Bronchial epithelial cell (primary cell): ENCODE results near the gene NRXN3. TPM values are rescaled to one million over a fixed set of nuclear protein-coding genes. Genes with fewer than 3 reads are reported as not detected.
A peak's percentile ranks its signal among the peaks of the same experiment; 100 is the strongest.

Experiments used
- DNase-seq: peaks from one replicate; pipeline ENCODE4 v3.0.0-alpha.2; 2010; ENCODE audit warnings: low read depth
- FAIRE-seq: peaks from 2 replicates; lab custom pipeline; 2011; peaks lifted over from hg19 to GRCh38; lab: Jason Lieb, UNC
- H3K27me3 ChIP-seq: 2 replicates; pipeline ENCODE4 v1.5.1; 2011; ENCODE audit warnings: low read length; ENCODE audit not compliant: control insufficient read depth, insufficient read depth
- H3K36me3 ChIP-seq: 2 replicates; pipeline ENCODE4 v1.5.1; 2011; ENCODE audit warnings: low read length; ENCODE audit not compliant: control insufficient read depth, insufficient read depth
- H3K4me3 ChIP-seq: 2 replicates; pipeline ENCODE4 v1.5.1; 2011; ENCODE audit warnings: mild to moderate bottlenecking, low read depth, low read length, control low read depth
- CTCF ChIP-seq: IDR thresholded peaks from 2 replicates; pipeline ENCODE4 v1.5.1; 2011; ENCODE audit warnings: mild to moderate bottlenecking, moderate library complexity, low read length, control low read depth, inconsistent platforms; ENCODE audit not compliant: insufficient read depth, severe bottlenecking
- total RNA-seq: library from RNA; depleted of rRNA; stranded (reverse); fragments of >200 nt; gene quantifications from 2 replicates; pipeline ENCODE4 v1.2.1, GENCODE V29; 2014

The NRXN3 gene
- total RNA-seq, 1 donor from 2014 or later, result under 0.01 TPM

GRCh38 chr14:78488938-78489337 lies 318.8 kb downstream of the NRXN3 start:
- Histone ChIP-seq H3K27me3 (no peaks in the 10 kb centered on the region), H3K36me3 (no peaks in the 10 kb centered on the region), H3K4me3 (no peak overlapping the region)
- DNase-seq, result no peak
- peak; percentile 92 for FAIRE-seq
- no peak for TF ChIP-seq CTCF

- FAIRE-seq, result no peak
- TF ChIP-seq CTCF, result no peak
- Histone ChIP-seq H3K4me3 (no peak overlapping the region), H3K27me3 (no peaks in the 10 kb centered on the region), H3K36me3 (no peaks in the 10 kb centered on the region)
- no peak for DNase-seq
Measured at GRCh38 chr14:78491048-78491447, 320.9 kb downstream of the NRXN3 start.

- DNase-seq (no peak), FAIRE-seq (no peak)
- H3K27me3 ChIP-seq, result no peaks in the 10 kb centered on the region
- TF ChIP-seq CTCF, result no peak
- no peak overlapping the region for H3K4me3 ChIP-seq
- no peaks in the 10 kb centered on the region for H3K36me3 ChIP-seq
Measured at GRCh38 chr14:78498062-78498595, 328.0 kb downstream of the NRXN3 start.

GRCh38 chr14:78501909-78502308 lies 331.7 kb downstream of the NRXN3 start:
- no peak for DNase-seq
- TF ChIP-seq CTCF, result no peak
- no peak for FAIRE-seq
- no peaks in the 10 kb centered on the region for H3K36me3 ChIP-seq
- no peaks in the 10 kb centered on the region for H3K27me3 ChIP-seq
- no peak overlapping the region for H3K4me3 ChIP-seq

GRCh38 chr14:78508023-78508422 lies 337.9 kb downstream of the NRXN3 start:
- FAIRE-seq, result no peak

More at GRCh38 chr14:78508023-78508422, 337.9 kb downstream of the NRXN3 start:
- H3K36me3 ChIP-seq, result no peaks in the 10 kb centered on the region
- no peaks in the 10 kb centered on the region for H3K27me3 ChIP-seq
- no peak overlapping the region for H3K4me3 ChIP-seq
- no peak for DNase-seq
- no peak for TF ChIP-seq CTCF
